Keratinocyte (primary cell): ENCODE measurements around the gene LRRC18.

Experiments
- CTCF ChIP-seq, 3 experiments: IDR thresholded peaks in 1 of 3; conservative IDR thresholded peaks in 1 of 3; optimal IDR thresholded peaks in 1 of 3; 2 replicates in 2 of 3; 3 replicates in 1 of 3; pipeline versions ENCODE3 to v1.5.1; 2011; ENCODE audit warnings: low read length in 3 of 3, mild to moderate bottlenecking in 3 of 3, moderate library complexity in 2 of 3, control low read depth in 1 of 3, inconsistent platforms in 1 of 3; ENCODE audit not compliant: insufficient read depth in 2 of 3; ENCODE audit errors: extremely low read depth in 1 of 3
- EZH2 ChIP-seq: IDR thresholded peaks from one replicate; pipeline ENCODE4 v1.6.1; 2012; ENCODE audit warnings: inconsistent platforms, mild to moderate bottlenecking, low read length, moderate library complexity

DNA sequence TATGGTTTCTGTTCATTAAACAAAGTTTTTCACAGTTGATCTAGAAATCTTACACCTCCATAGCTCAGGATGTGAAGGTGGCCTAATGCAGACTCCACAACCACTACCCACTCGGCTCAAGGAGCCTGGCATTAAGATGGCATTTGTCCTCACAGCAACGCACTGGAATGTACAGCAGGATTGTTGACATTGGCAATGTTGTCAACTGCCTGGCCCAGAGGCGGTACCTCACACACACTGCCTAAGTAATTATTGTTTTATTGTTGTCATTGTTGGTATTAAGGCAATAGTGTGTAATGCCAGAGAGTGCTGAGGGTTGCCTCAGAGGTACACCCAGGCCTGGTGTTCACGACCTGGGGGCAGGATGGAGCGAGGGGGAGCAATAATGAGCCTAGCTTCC lies 38.3 kb downstream of the LRRC18 start:
- TF ChIP-seq CTCF (optimal IDR thresholded peaks at IDR 0.05 in 1 of 3, IDR thresholded peaks at IDR 0.05 in 1 of 3, conservative IDR thresholded peaks at IDR 0.05 in 1 of 3; ENCODE audit: extremely low read depth in 1 of 3, insufficient read depth in 2 of 3, low read length in 3 of 3) (no peak), EZH2 (no peak)
